Fibroblast of skin of scalp (primary cell): ENCODE results near the gene TRMT6. TPM values are rescaled to one million over a fixed set of nuclear protein-coding genes. Genes with fewer than 3 reads are reported as not detected.

ENCODE experiments used
- DNase-seq: peaks from one replicate; pipeline ENCODE4 v3.0.0-alpha.2; 2013
- polyA plus RNA-seq, 2 experiments: library from polyadenylated mRNA; unstranded; fragments of 120-200 nt; gene quantifications; one replicate each; pipeline ENCODE4 v1.2.1, GENCODE V29; 2013; ENCODE audit not compliant: insufficient read length in 2 of 2

The TRMT6 gene, protein sequence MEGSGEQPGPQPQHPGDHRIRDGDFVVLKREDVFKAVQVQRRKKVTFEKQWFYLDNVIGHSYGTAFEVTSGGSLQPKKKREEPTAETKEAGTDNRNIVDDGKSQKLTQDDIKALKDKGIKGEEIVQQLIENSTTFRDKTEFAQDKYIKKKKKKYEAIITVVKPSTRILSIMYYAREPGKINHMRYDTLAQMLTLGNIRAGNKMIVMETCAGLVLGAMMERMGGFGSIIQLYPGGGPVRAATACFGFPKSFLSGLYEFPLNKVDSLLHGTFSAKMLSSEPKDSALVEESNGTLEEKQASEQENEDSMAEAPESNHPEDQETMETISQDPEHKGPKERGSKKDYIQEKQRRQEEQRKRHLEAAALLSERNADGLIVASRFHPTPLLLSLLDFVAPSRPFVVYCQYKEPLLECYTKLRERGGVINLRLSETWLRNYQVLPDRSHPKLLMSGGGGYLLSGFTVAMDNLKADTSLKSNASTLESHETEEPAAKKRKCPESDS
- 10.8 TPM for polyA plus RNA-seq (2013, experiment 1 of 2; ENCODE audit: insufficient read length)
- 11.7 TPM for polyA plus RNA-seq (2013, experiment 2 of 2; ENCODE audit: insufficient read length)

- DNase-seq = peak; percentile 95
Measured at GRCh38 chr20:5950271-5951031, at the start of gene TRMT6, which contains the start of gene MCM8. TRMT6 (minus strand) TSS chr20:5950533; CDS start chr20:5950405, 128 bp downstream. MCM8 (plus strand) TSS chr20:5950652; CDS start chr20:5952016, 1,364 bp downstream.

GRCh38 chr20:5999783-6000182 is 49.5 kb upstream of the TRMT6 start:
- no peak for DNase-seq

DNA sequence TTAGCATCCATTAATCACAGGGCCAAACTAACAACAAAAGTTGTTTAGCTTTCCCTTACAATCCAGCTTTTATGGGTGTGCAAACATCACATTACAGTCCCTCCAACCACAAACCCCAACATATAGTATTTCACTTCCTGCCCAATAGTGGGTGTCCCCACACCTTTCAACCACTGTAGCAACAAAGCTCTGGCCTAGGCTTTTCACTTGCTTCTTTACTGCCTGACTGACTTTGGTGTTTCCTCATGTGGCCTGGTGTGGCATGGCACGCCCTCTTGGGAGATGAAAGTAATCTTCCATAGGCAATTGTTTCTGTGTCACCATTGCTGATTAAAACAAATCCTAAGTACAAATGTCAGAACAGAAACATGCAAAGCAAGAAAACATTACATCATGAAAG is 46.4 kb upstream of the TRMT6 start:
- no peak for DNase-seq

- DNase-seq = no peak
Measured at GRCh38 chr20:5991623-5992441, 41.5 kb upstream of the TRMT6 start.

DNA sequence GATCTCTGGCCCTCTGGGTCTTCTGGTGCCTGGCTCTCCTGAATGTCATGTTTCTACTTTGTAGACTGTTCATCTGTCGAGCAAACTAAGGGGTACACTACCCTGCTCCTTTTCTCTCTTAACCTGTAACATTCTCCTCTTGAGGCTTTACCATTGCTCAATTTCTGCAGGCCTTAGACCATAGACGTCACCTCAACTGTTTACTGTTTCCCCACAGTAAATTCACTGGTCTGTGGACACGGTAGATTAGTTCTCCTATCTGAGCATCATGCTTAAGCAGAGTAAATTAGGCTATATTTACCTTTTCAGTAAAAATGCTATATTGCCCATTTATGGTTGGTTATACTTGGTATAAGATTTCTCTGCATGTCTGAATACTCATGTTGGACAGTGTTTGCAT is 40.6 kb upstream of the TRMT6 start:
- DNase-seq = no peak

- no peak for DNase-seq
Measured at GRCh38 chr20:5989539-5989938, 39.2 kb upstream of the TRMT6 start.

DNA sequence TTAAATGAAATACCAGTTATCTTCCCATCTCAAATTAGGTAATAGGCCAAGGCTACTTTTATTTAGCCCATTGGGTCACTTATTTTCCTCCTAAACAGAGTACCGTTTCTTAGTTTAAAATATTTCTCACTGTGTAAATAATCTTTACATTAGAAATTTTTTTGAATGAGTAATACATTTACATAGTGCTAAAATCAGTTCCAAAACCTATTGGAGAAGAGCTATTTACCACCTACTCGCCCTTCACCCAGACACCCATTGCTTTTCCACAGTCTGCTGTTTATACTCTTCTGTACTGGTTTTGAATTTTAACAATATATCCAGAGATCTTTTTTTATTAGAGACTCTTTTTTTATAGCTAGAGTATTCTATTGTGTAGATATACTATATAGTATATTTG is 37.0 kb upstream of the TRMT6 start:
- no peak for DNase-seq

DNA sequence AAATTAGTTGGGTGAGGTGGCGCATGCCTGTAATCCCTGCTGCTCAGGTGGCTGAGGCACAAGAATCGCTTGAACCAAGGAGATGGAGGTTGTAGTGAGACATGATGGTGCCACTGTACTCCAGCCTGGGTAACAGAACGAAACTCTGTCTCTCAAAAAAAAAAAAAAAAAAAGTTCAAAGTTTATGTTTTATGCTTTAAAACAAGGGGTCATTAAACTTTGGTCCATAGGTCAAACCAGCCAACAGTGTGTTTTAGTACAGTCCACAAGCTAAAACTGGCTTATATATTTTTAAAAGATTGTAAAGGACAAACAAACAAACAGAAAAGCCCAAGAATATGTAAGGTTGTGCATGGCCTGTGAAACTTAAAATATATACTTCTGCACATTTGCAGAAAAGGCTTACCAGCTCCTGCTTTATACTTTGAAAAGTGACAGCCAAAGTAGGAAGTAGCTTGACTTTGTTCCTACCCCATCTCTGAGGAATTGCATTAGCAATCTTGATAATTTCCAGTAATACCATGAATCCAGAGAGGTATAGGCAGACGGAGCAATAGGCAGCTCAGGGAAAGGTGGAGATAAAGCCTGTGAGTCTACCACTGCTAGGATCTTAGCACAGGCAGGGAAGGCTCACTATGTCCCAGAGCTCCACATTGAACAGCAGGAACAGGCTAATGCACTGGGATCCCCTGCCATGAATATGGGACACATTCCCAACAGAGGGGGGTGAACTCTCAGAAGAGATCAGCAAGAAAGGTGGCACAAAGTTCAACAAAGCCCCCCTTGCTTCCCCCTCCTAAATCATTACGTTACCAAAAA is 30.6 kb upstream of the TRMT6 start:
- DNase-seq = no peak

DNA sequence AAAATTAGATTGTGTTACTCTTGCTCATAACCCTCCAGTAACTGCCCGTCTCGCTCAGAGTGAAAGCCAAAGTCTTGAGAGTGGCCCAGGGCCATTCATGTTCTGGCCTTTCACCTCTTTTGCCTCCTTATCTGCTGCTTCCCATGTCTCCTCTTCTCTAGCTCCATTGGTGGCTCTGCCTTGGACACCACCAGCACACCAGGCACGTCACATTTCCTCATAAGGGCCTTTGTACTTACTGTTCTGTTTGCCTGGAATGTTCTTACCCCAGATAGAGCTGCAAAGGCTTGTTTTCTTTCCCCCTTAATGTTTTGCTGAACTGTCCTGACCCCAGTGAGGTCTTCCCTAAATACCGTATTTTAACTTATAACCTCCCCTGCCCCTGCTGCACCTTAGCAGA is 29.5 kb upstream of the TRMT6 start:
- no peak for DNase-seq

GRCh38 chr20:5977975-5978374 is 27.6 kb upstream of the TRMT6 start:
- DNase-seq = no peak

GRCh38 chr20:5977223-5977622 is 26.9 kb upstream of the TRMT6 start:
- DNase-seq = no peak

DNA sequence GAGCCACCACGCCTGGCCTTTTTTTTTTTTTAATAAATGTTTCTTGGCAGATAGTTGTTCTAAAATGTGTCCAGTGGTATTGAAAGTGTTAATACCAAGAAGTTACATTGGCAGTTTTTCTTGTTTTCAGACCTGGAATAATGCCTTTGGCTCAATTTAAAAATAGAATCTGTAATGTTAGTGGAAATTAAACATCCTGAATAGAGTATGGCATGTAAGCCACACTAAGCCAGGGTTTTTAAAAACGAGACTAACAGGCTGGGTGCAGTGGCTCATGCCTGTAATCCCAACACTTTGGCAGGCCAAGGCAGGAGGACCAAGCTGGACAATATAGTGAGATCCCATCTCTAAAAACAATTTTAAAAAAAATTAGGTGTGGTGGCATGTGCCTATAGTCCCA is 25.4 kb upstream of the TRMT6 start:
- no peak for DNase-seq

DNA sequence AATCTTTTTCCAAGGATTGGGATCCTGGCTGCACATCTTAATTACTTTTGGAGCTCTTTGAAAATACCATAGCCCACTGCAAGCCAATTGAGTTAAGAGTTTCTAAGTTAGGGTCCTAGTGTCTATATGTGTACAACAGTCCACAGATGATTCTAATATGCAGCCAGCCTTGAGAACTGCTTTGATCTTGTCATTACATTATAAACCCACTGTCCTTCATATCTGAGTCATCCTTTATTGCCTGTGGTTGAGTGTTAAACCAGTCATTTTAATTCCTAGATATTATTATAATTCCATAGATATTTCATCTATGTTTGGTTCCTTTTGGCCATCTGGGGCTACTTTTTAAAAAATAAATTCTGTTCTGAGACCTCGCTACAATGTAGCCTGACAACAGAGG is 24.2 kb upstream of the TRMT6 start:
- peak; percentile 3 for DNase-seq

DNA sequence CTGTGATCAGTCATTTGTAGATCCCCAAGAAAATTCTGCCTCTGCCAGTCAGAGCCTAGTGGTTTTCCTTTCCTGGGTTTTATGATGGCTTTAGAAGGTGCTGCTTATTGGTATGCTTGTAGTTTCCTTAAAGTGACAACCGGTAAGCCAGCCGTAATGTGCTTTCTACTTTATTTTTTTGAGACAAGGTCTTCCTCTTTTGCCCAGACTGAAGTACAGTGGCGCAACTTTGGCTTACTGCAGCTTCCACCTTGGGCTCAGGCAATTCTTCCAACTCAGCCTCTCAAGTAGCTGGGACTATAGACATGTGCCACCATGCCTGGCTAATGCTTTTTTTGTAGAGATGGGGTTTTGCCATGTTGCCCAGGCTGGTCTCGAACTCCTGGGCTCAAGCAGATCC is 23.6 kb upstream of the TRMT6 start:
- DNase-seq = no peak

GRCh38 chr20:5973172-5973571 is 22.8 kb upstream of the TRMT6 start:
- DNase-seq = peak; percentile 14

GRCh38 chr20:5971203-5971602 is 20.9 kb upstream of the TRMT6 start:
- no peak for DNase-seq

GRCh38 chr20:5970381-5970780 is 20.0 kb upstream of the TRMT6 start:
- no peak for DNase-seq

DNA sequence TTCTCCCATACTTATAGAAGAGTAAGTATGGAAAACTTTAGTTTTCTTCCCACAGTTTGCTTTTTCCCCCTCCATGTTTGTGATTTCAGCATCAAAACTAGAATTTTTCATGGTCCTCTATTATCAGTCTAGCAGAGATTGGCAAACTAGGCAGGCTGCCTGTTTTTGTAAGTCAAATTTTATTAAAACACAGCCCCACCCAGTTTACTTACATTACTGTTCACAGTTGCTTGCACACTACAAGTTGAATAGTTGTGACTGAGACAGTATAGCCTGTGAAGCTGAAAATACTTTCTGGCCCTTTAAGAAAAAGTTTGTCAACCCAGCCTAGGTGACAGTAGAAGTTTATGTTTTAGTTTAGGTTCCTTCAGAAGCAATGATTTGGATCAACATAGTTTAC is 19.6 kb upstream of the TRMT6 start:
- no peak for DNase-seq

- no peak for DNase-seq
Measured at GRCh38 chr20:5969348-5969935, 19.1 kb upstream of the TRMT6 start.

GRCh38 chr20:5968462-5968861 is 18.1 kb upstream of the TRMT6 start:
- DNase-seq = no peak

- DNase-seq = peak; percentile 1
Measured at GRCh38 chr20:5967469-5967868, 17.1 kb upstream of the TRMT6 start.
